DND-41 (cell line): ENCODE results near the gene NMB.

Experiments used
- ATAC-seq: fragments of 200-7000 bp; cut with Tn5 transposase; 3 replicates; pipeline ENCODE4 v1.9.1; 2021; ENCODE audit warnings: low read depth; ENCODE audit not compliant: insufficient read depth
- DNase-seq: peaks from one replicate; pipeline ENCODE4 v3.0.0-alpha.2; 2020
- H2AFZ ChIP-seq: 2 replicates; pipeline ENCODE4 v1.6.0; 2012; ENCODE audit warnings: low read depth, low read length
- H3K27ac ChIP-seq: 2 replicates; pipeline ENCODE4 v1.5.1; 2012; ENCODE audit warnings: low read length, inconsistent platforms
- H3K27me3 ChIP-seq: fragments of 200-600 bp; sonication (generic); 2 replicates; pipeline ENCODE4 v1.6.0; 2012; ENCODE audit warnings: low read length, mild to moderate bottlenecking, inconsistent platforms; ENCODE audit not compliant: insufficient read depth, poor library complexity
- H3K36me3 ChIP-seq: 2 replicates; pipeline ENCODE4 v1.5.1; 2012; ENCODE audit warnings: low read length, inconsistent platforms; ENCODE audit not compliant: insufficient read depth
- H3K4me1 ChIP-seq: 2 replicates; pipeline ENCODE4 v1.5.1; 2012; ENCODE audit warnings: mild to moderate bottlenecking, low read length; ENCODE audit not compliant: insufficient read depth
- H3K4me2 ChIP-seq: 2 replicates; pipeline ENCODE4 v1.6.0; 2012; ENCODE audit warnings: mild to moderate bottlenecking, moderate library complexity, low read length, inconsistent platforms; ENCODE audit not compliant: insufficient read depth
- H3K4me3 ChIP-seq, 2 experiments: fragments of 200-600 bp in 1 of 2; shearing (Covaris generic) in 1 of 2; 2 replicates each; pipeline ENCODE4 v1.5.1; 2012 to 2016; ENCODE audit warnings: inconsistent platforms in 2 of 2, low read length in 2 of 2, mild to moderate bottlenecking in 2 of 2, low read depth in 1 of 2, moderate library complexity in 1 of 2
- H3K79me2 ChIP-seq: 2 replicates; pipeline ENCODE4 v1.6.0; 2012; ENCODE audit warnings: low read length, inconsistent platforms; ENCODE audit not compliant: insufficient read depth
- H3K9ac ChIP-seq: 2 replicates; pipeline ENCODE4 v1.6.0; 2012; ENCODE audit warnings: low read depth, mild to moderate bottlenecking, inconsistent platforms, low read length, moderate library complexity
- H3K9me3 ChIP-seq: 2 replicates; pipeline ENCODE4 v1.5.1; 2012; ENCODE audit warnings: low read length, moderate library complexity, mild to moderate bottlenecking, inconsistent platforms; ENCODE audit not compliant: insufficient read depth, severe bottlenecking
- H4K20me1 ChIP-seq: 2 replicates; pipeline ENCODE4 v1.6.0; 2012; ENCODE audit warnings: low read length; ENCODE audit not compliant: insufficient read depth
- CTCF ChIP-seq: IDR thresholded peaks from 2 replicates; pipeline ENCODE4 v1.5.1; 2012; ENCODE audit warnings: borderline replicate concordance, low read length, moderate library complexity, mild to moderate bottlenecking; ENCODE audit not compliant: poor library complexity, severe bottlenecking; ENCODE audit errors: extremely low read depth
- EZH2 ChIP-seq: IDR thresholded peaks from 3 replicates; pipeline ENCODE4 v1.6.1; 2012; ENCODE audit warnings: borderline replicate concordance, low read depth, mild to moderate bottlenecking, moderate library complexity, low read length, inconsistent platforms; ENCODE audit not compliant: severe bottlenecking

The NMB gene

GRCh38 chr15:84621358-84621979 is 36.5 kb downstream of the NMB start:
- DNase-seq (no peak), ATAC-seq (no peak)
- peaks cover 45% of the 10 kb centered on the region for H3K36me3 ChIP-seq
- no peaks in the 10 kb centered on the region for H3K27me3 ChIP-seq
- H3K4me2 ChIP-seq = no peak overlapping the region
- H3K27ac ChIP-seq = no peak overlapping the region
- no peak overlapping the region for H3K9ac ChIP-seq
- peaks cover 13% of the 10 kb centered on the region for H3K79me2 ChIP-seq
- H2AFZ ChIP-seq = no peak overlapping the region
- no peak for TF ChIP-seq CTCF
- TF ChIP-seq EZH2 = no peak
- no peaks in the 10 kb centered on the region for H3K4me1 ChIP-seq
- peaks cover 15% of the 10 kb centered on the region for H3K9me3 ChIP-seq
- no peaks in the 10 kb centered on the region for H4K20me1 ChIP-seq
- no peak overlapping the region for H3K4me3 ChIP-seq

- ATAC-seq (no peak), DNase-seq (no peak)
- Histone ChIP-seq H3K27ac (no peak overlapping the region), H3K4me3 (no peak overlapping the region), H3K4me2 (no peak overlapping the region), H2AFZ (no peak overlapping the region), H3K36me3 (peaks cover 49% of the 10 kb centered on the region), H3K27me3 (no peaks in the 10 kb centered on the region), H4K20me1 (no peaks in the 10 kb centered on the region), H3K4me1 (no peaks in the 10 kb centered on the region), H3K9me3 (peaks cover 15% of the 10 kb centered on the region), H3K79me2 (peaks cover 20% of the 10 kb centered on the region), H3K9ac (no peak overlapping the region)
- no peak for TF ChIP-seq CTCF
- TF ChIP-seq EZH2 = no peak
Observed at GRCh38 chr15:84620626-84621025, 37.4 kb downstream of the NMB start.

- no peak for TF ChIP-seq CTCF
- TF ChIP-seq EZH2 = no peak
- H3K4me3 ChIP-seq = no peak overlapping the region
- ATAC-seq (no peak), DNase-seq (no peak)
- no peak overlapping the region for H2AFZ ChIP-seq
- H3K36me3 ChIP-seq = peaks cover 31% of the 10 kb centered on the region
- H3K9ac ChIP-seq = no peak overlapping the region
- peaks cover 9% of the 10 kb centered on the region for H3K9me3 ChIP-seq
- H3K4me1 ChIP-seq = no peaks in the 10 kb centered on the region
- peaks cover 48% of the 10 kb centered on the region for H3K79me2 ChIP-seq
- no peak overlapping the region for H3K27ac ChIP-seq
- no peak overlapping the region for H3K4me2 ChIP-seq
- peaks cover 5% of the 10 kb centered on the region; the same call in 1 of the 2 replicates for H4K20me1 ChIP-seq
- H3K27me3 ChIP-seq = no peaks in the 10 kb centered on the region
Observed at GRCh38 chr15:84616235-84616634, 41.8 kb downstream of the NMB start.
